NOMO-1 treated with DMSO at 0.1 percent for 48 hours (cell line): ENCODE measurements around the gene GMDS.
A peak's percentile ranks its signal among the peaks of the same experiment; 100 is the strongest.

Source experiments
- DNase-seq: peaks from one replicate; lab custom pipeline; 2025; ENCODE audit not compliant: unreplicated experiment; lab: John Stamatoyannopoulos, UW

The GMDS gene

DNA sequence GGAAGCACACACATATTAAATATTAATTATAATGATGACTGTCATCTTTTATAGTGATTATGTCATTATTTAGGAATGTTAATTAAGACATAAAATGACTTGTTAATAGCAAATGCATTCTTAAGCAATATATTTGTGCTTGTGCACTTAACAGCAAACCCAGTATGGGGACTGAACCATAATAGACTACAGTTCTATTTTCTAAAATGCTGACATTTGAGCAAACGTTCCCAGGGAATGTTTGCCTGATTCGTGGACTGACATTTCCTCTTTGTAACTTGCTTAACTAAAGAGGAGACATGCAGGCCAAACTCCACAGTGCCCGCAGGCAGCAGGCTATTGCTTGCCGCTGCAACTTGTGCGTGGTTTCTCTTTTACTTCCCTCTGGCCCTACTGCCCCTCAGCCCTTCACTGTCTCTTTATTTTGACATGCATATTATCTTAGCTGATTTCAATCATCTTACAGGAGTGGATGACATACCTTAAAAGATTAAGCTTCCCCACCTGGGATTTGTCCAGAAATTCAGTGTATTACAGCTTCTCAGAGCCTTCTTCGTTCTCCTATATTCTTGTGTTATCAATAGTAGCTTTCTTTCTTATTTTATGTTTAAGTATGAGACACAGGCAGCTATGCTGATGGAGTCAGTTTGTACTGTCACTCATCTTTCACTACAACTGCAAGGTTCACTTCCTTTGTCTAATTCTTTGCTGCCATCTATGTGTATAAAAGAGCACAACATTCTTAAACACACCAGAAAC, 141.5 kb downstream of the GMDS start:
- peak; percentile 80 for DNase-seq

DNA sequence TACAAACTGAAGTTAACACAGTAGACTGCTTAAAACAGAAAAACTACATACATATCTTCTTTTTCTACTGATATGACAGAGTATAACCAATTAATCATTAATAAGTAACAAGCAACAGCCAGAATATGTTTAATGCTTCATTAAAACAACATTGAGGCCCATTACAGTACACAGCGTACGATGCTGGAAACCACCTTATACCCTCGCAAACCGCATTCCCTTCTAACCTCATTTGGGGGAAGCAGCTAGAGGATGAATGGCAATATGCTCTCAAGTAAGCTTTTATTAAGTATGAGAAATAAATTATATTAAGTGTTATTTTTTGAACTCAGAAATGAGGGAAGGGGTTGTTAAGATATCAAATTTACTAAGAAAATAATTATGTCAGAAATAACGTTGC, 142.4 kb downstream of the GMDS start:
- no peak for DNase-seq

DNA sequence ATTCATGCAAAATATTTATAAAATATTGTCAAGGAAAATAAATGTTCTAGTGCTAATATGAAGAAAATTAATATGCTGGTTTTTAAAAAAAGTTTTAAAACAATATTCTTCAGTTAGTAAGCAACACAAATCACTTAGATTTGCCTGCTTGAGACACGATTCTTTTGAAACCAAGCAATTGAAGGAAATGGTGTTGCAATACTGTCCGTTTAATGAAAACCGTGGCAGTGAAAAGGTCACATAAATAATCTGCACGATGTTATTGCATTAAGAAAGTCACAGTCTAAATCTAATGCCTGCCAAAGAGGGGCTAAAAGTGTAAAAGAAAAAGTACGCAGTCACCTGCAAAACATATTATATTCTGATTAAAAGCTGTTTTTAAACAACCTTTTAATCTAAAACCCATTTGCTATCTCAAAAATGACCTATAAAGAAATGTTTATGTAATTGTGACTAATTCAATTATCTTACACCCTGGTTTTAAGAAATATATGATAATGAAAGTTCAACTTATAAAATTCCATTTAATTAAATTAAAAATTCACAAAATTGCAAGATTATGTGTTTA, 143.0 kb downstream of the GMDS start:
- DNase-seq = peak; percentile 71

DNA sequence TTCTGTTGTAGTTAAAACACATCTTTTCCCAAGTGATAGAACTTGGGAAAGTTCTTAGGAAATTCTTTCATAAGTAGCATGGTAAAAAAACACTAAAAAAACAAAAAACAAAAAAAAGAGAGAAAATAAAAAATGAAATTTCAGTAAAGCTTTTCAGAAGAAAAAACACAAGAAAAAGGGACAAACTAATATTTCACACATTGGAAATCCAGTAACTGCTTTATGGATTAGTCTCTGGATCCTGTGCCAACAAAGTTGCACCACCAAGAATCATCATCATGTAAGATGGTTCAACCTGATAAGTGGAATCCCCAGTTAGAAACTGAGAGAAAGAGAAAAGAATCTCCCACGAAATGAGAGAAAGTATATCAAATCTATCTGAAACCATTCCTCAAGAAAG, 144.2 kb downstream of the GMDS start:
- DNase-seq = no peak

DNA sequence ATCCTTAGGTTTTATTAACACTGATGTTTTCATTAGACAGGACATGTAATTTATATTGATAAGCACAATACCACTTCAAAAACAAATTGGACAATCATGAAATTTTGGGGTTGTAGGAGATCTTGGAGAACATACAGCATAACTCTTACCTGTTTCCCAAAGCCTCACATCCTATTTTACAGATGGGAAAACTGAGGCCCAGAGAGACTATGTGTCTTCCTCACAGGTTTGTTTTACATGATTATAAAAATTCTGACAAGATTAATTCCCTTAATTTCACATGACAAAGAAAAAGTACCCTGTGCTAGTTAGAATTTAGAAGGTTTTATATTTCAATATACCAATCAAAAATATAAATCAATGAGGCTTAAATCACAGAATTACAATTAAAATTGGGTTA, 145.5 kb downstream of the GMDS start:
- no peak for DNase-seq

DNA sequence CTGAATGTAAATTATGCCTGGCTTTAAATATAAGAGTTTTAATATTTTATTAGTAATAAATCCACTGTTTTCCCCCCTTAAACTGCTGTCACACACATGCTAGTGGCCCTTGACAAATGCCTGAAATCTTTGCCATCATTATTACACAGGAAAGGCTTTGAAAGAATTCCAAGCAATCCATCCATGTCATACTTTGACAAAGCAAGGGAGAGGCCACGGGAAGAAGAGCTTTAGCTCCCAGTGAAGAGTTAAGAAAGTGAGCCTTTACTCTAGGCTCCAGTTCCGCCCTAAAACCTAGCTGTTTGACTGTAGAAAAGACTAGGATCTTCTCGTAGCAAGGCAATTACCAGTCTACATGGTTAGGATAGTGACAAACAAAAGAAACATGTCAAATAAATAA, 147.9 kb downstream of the GMDS start:
- DNase-seq = no peak

DNA sequence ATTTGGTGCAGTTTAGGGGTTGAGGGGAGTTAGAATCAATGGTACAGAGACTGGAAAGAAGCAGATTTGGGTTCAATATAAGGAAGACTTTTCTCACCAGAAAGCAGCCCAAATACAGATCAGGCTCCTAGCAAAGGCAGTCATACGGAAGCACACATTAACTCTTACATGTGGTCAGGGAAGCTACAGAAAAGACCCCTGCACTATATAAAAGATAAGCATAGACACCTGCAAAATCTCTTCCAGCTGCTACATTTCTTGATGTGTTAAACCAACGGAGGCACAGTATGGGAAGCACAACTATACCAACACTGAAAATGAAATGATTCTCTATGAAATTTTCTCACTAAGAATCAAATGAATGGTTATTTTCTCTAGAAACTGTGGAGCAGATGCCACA, 150.8 kb downstream of the GMDS start:
- no peak for DNase-seq

DNA sequence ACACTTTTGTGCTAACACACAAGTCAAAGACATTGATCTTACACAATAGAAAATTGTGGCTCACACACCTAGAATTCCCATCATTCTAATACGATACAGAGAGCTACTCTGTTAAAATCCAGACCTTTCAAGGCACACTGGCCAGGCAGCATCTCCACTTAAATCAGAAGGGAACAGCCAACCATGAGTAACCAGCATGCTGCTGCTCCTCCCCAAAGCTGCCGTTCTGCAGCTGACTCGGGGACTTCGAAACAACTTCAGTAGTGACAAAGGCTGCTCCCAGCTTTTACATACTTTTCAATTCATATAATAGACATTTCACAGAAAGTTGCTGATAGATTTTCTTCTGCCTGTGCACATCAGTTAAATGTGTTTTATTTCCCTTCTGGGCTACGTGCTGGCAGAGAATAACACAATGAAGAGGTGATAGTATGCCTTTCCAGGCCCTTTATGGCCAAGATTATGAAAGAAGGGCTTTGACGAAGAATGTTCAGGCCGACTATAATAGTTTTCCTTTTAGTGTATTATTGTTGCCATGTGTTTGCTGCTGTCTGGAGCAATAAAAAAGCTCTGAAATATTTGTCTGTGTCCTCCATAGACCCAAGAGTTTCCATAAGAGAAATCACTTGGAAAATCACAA, 159.0 kb downstream of the GMDS start:
- no peak for DNase-seq

DNA sequence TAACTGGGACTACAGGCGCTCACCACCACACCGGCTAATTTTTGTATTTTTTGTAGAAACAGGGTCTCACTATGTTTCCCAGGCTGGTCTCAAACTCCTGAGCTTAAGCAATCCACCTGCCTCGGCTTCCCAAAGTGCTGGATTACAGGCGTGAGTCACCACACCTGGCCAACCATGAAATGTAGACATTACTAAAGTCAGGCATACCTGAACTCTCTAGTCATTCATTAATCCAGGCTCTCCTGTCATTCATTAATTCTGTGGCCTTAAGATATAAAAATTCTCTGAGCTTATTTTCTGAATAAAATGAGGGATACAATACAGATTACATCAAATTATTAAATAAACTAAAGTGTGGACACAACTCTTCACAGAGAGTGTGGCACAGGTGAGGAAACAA, 159.7 kb downstream of the GMDS start:
- DNase-seq = no peak

DNA sequence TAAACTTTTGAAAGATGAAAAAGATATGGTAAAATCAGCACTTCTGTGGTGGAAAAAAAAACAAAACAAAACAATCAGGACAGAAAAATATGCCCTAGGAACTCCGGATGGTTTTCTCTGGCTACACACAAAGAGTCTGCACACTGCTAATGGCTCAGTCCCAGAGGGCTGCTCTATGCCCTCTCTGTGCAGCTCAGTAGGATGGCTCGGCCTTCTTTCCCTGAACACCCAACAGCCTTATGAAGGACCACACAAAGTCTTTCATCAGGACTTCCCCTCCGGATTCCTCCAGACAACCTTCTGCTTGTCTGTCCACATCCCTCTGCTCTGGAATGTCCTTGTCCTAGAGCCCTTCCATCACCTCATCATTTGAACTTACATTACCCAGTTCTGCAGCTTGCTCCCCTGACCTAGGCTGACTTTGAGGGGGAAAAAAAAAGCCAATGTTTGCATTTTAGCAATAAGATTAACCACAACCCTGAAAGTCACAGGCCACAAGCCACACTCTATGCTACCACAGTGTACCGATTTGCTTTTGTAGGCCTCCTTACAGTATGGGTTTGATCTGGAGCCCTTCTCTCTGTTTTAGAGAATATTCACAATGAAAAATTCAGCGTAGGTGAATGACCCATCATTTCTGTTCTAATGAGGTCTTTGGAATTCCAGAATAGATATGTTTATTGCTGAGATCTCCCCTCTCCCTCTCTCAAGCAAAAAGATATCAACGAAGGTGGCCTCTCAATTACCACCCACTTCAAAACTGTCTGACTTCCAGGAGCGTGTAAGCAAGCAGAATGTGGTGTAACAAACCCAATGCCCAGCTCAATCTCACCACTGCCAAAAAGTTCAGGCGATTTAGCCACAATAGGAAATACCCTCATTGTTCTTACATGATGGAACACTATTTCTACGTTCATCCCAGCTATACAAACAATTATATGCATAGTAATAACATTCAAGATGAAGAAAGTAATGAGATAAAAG, 164.0 kb downstream of the GMDS start:
- no peak for DNase-seq

DNA sequence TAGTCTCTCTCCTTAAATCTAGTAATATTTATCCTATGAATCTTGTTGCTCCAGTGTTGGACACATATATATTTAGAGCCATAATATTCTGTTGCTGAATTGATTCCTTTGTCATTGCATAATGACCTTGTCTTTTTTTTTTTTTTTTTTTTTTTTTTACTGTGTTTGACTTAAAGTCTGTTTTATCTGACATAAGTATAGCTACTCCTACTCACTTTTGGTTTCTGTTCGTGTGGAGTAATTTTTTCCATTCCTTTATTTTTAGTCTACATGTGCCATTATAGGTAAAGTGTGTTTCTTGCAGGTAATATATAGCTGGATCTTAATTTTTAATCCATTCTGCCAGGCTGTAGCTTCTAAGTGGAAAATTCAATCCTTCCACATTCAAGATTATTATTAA, 166.5 kb downstream of the GMDS start:
- DNase-seq = no peak

DNA sequence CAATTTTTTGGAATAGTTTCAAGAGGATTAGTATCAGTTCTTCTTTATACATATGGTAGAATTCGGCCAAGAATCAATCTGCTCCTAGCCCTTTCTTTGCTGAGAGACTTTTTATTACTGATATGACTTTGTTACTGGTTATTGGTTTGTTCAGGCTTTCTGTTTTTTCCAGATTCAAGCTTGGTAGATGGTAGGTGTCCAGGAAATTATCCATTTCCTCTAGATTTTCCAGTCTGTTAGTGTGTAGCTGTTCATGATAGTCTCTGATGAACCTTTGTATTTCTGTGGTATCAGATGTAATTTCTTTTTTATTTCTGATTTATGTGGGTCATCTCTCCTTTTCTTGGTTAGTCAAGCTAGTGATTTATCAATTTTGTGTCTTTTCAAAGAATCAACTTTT, 167.6 kb downstream of the GMDS start:
- DNase-seq = no peak

DNA sequence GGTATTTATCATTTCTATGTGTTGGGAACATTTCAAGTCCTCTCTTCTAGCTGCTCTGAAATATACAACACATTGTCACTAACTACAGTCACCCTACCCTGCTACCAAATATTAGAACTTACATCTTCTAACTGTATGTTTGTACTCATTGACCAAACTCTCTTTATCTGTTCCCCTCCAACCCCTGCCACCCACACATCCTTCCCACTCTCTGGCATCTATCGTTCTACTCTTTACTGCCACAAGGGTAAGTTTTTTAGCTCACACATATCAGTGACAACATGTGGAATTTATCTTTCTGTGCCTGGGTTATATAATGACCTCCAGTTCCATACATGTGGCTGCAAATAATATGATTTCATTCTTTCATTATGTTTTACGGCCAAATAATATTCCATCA, 171.9 kb downstream of the GMDS start:
- no peak for DNase-seq

DNA sequence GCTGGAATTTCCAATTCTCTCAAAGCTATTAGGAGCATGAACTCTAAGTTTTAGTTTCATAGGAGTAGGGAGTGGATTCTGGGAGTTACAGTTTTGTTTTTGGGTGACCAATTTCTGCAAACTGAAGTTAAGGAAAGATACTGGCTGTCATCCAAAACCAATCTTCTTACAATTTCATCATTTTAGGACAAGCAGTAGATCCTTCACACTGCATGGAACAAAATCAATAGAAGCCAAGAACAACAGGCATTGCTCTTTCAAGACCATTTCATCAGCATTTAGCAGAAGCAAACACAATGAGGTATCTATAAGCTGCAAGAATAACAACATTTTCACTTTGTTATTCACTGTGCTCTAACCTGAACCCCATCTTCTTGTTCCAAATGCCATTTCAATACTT, 173.0 kb downstream of the GMDS start:
- DNase-seq = no peak

DNA sequence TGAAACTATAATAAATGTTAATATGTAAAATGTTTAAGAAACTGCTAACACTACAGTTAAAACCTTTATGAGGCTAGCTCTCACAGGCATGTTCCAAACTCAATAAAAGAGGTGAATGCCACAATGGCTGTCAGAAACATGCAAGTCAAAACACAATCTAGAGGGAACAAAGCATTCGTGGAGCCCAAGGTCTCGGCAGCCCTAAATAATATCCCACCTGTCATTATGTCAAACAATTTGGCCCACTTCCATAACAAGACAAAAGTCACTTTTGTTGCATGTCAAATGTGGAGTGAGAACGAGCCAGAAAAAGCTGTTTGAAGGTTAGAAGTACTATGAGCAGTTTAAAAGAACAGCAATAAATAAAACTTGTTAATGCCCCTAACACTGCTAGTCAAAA, 181.9 kb downstream of the GMDS start:
- DNase-seq = no peak

DNA sequence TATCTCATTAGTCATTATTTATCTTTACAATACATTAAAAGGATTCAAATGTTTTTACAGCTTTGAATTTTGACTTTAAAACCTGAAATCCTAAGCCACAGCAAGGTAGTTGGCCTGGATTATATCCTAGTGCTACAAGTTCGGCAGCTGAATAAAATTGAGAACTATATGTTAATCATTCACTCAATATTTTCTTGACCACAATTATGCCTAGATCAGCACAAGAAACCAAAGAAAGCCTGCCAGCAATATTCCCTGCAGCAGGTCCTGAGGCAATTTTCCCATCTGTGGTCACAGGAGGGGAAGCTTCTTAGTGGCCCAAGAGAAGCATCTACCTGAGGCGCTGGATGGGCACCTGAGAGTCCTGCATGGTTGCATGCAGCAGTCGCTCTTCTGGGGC, 183.5 kb downstream of the GMDS start:
- DNase-seq = no peak

DNA sequence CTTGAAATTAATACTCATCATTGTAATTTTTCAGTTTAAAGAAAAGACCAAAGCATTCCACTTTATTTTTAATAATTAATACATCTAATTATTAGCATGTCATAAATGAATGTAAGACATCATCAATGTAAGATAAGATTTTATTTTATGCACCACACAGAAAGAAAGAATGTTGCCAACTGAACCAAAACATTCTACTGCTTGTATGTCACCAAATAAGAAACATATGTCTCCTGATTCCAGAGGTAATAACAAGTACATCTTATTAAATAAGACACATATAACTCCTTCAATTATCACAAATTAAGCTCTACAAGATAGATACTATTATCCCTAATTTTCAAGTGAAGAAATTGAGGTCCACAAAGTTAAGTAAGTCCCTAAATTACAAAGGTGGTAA, 189.5 kb downstream of the GMDS start:
- no peak for DNase-seq

DNA sequence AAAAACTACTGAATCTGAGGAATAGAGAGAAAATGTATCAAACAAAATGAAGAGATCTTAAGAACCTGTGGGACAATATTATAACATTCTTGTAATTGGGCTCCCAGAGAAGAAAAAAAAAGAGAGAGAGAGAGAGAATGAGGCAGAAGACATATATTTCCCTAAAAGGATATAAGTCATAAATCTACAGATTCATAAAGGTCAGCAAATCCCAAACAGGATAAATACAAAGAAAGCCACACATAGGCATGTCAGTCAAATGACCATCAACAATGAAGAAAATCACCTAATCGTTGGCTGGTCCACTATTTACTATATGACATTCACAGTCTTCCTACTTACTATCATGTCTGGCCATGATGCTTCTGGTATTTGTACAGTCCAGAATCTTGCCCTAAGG, 190.3 kb downstream of the GMDS start:
- DNase-seq = no peak

DNA sequence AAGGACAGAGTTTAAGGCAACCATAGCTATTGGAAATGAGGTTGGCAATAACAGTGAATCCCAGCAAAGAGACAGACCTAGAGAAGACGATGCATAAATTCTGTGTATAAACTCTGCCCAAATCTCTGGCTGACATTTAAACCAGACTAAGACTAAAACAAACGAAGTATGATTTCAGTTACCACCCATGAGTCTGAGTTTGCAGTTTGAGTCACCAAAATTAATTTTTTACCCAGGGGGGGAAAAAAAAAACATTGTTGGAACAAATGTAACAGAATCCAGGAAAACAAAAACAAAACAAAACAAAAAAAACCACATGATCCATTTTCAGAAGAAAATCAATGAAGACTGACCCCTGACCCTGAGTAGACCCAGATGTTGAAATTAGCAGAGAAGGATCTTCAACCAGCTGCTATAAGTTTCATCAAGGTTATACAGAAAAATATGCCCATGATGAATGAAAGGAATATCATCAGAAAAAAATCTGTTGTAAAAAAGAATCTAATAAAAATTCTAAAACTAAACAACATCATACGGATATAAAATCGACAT, 190.8 kb downstream of the GMDS start:
- DNase-seq = no peak

DNA sequence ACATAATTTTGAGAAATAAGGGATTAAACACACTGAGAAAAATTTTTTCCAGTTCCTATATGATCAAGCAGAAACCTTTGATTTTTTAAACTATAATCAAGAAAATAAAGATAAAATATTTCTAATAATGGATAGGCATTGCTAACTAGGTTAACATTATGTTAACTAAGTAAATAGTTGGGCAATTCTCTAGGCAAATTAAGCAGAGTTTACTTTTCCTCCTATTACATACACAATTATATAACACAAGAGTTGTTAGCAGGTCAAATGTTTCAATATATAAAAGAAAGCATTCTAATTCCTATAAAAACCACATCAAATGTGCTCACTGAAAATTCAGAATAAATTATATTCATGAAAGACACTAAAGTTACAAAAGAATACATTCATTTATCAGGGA, 191.7 kb downstream of the GMDS start:
- no peak for DNase-seq

DNA sequence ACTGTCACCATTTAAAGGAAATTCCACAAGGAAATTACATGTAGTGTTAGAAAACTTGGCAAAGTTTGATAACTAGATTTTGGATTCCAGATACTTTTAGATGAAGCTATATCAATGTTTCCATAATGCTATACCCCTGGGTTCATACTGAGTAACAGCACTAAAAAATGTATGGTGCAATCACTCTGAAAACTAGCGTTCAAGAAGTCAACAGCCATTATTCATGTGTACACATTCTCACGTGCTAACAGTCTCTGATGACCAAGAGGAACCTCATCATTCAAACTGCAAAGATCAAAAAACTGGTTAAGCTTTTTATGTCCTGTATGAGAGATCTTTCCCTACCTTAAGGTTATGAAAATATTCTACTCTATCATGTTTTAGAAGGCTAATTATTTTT, 197.6 kb downstream of the GMDS start:
- peak; percentile 74 for DNase-seq
